HepG2 (cell line): ENCODE results near the gene AHCYL2. TPM values are rescaled to one million over a fixed set of nuclear protein-coding genes. Genes with fewer than 3 reads are reported as not detected.

ENCODE experiments used
- AKAP8 ChIP-seq: sonication (generic); formaldehyde crosslinking; IDR thresholded peaks from 2 replicates; pipeline ENCODE4 v1.5.1; 2020; ENCODE audit warnings: mild to moderate bottlenecking, missing genetic modification reagents
- ARNT2 ChIP-seq: sonication (generic); formaldehyde crosslinking; IDR thresholded peaks from 2 replicates; pipeline ENCODE4 v1.8.0; 2022; ENCODE audit warnings: mild to moderate bottlenecking, low read depth, missing genetic modification reagents, moderate library complexity
- DMAP1 ChIP-seq: IDR thresholded peaks from 2 replicates; pipeline ENCODE4 v1.6.1; 2016
- ELF4 ChIP-seq: sonication (generic); formaldehyde crosslinking; IDR thresholded peaks from 2 replicates; pipeline ENCODE4 v1.5.0; 2020; ENCODE audit warnings: missing genetic modification reagents, mild to moderate bottlenecking, moderate library complexity, borderline replicate concordance
- ETS1 ChIP-seq: sonication (generic); formaldehyde crosslinking; IDR thresholded peaks from 2 replicates; pipeline ENCODE4 v1.4.0; 2020; ENCODE audit warnings: missing genetic modification reagents
- GFI1 ChIP-seq: sonication (generic); formaldehyde crosslinking; IDR thresholded peaks from 2 replicates; pipeline ENCODE4 v1.5.0; 2020; ENCODE audit warnings: missing genetic modification reagents, mild to moderate bottlenecking, borderline replicate concordance
- HDAC6 ChIP-seq: fragments of 200-600 bp; sonication (generic); IDR thresholded peaks from 2 replicates; pipeline ENCODE4 v1.7.0; 2017; ENCODE audit warnings: mild to moderate bottlenecking, antibody characterized with exemption, low read length, low read depth
- JUND ChIP-seq: sonication (generic); formaldehyde crosslinking; IDR thresholded peaks from 2 replicates; pipeline ENCODE4 v1.8.0; 2022; ENCODE audit warnings: mild to moderate bottlenecking, missing genetic modification reagents
- KDM3A ChIP-seq: IDR thresholded peaks from 2 replicates; pipeline ENCODE4 v1.6.1; 2018; ENCODE audit warnings: low read depth, missing compliant biosample characterization
- KLF9 ChIP-seq: IDR thresholded peaks from 2 replicates; pipeline ENCODE4 v1.6.1; 2016; ENCODE audit warnings: low read depth
- MED1 ChIP-seq: sonication (generic); formaldehyde crosslinking; IDR thresholded peaks from 2 replicates; pipeline ENCODE4 v1.4.0; 2020; ENCODE audit warnings: missing genetic modification reagents
- NCOA1 ChIP-seq: sonication (generic); formaldehyde crosslinking; IDR thresholded peaks from 2 replicates; pipeline ENCODE4 v1.9.0; 2021; ENCODE audit warnings: missing genetic modification reagents
- PAXIP1 ChIP-seq: sonication (generic); formaldehyde crosslinking; conservative IDR thresholded peaks from 2 replicates; pipeline ENCODE4 v1.4.0; 2020; ENCODE audit warnings: mild to moderate bottlenecking, missing genetic modification reagents, moderate library complexity
- PITX1 ChIP-seq: sonication (generic); formaldehyde crosslinking; IDR thresholded peaks from 2 replicates; pipeline ENCODE4 v1.5.1; 2020; ENCODE audit warnings: mild to moderate bottlenecking, missing genetic modification reagents
- RBM22 ChIP-seq: fragments of 200-400 bp; formaldehyde crosslinking; optimal IDR thresholded peaks from 2 replicates; pipeline ENCODE3; 2017; ENCODE audit warnings: mild to moderate bottlenecking, low read length, moderate library complexity
- RELA ChIP-seq: sonication (generic); formaldehyde crosslinking; IDR thresholded peaks from 2 replicates; pipeline ENCODE4 v1.4.0; 2020; ENCODE audit warnings: missing genetic modification reagents
- SALL2 ChIP-seq: sonication (generic); formaldehyde crosslinking; IDR thresholded peaks from 2 replicates; pipeline ENCODE4 v1.8.1; 2023; ENCODE audit warnings: mild to moderate bottlenecking, missing genetic modification reagents, inconsistent platforms
- SETDB1 ChIP-seq: sonication (generic); formaldehyde crosslinking; IDR thresholded peaks from 2 replicates; pipeline ENCODE4 v1.5.1; 2020; ENCODE audit warnings: missing genetic modification reagents, mild to moderate bottlenecking, borderline replicate concordance
- SIN3A ChIP-seq: IDR thresholded peaks from 2 replicates; pipeline ENCODE4 v1.6.1; 2011; ENCODE audit warnings: low read depth, mild to moderate bottlenecking, control low read depth, low read length, borderline replicate concordance
- SSRP1 ChIP-seq: IDR thresholded peaks from 2 replicates; pipeline ENCODE4 v1.6.1; 2016; ENCODE audit warnings: control low read depth
- TOPORS ChIP-seq: sonication (generic); formaldehyde crosslinking; IDR thresholded peaks from 2 replicates; pipeline ENCODE4 v1.8.0; 2023; ENCODE audit warnings: mild to moderate bottlenecking, missing genetic modification reagents
- ZFP62 ChIP-seq: sonication (generic); formaldehyde crosslinking; IDR thresholded peaks from 2 replicates; pipeline ENCODE4 v1.4.0; 2020; ENCODE audit warnings: missing genetic modification reagents
- ZIK1 ChIP-seq: sonication (generic); formaldehyde crosslinking; IDR thresholded peaks from 2 replicates; pipeline ENCODE4 v1.5.0; 2020; ENCODE audit warnings: mild to moderate bottlenecking, low read depth, missing genetic modification reagents, borderline replicate concordance
- ZKSCAN8 ChIP-seq: IDR thresholded peaks from 2 replicates; pipeline ENCODE4 v1.6.1; 2016; ENCODE audit warnings: borderline replicate concordance, missing genetic modification reagents, missing compliant biosample characterization
- ZNF510 ChIP-seq: sonication (generic); formaldehyde crosslinking; IDR thresholded peaks from 2 replicates; pipeline ENCODE4 v1.4.0; 2020; ENCODE audit warnings: low read depth, mild to moderate bottlenecking, missing genetic modification reagents
- ZNF792 ChIP-seq: IDR thresholded peaks from 2 replicates; pipeline ENCODE4 v1.6.1; 2016
- ZSCAN22 ChIP-seq: sonication (generic); formaldehyde crosslinking; IDR thresholded peaks from 2 replicates; pipeline ENCODE4 v1.4.0; 2020; ENCODE audit warnings: mild to moderate bottlenecking, missing genetic modification reagents
- ZSCAN25 ChIP-seq: sonication (generic); formaldehyde crosslinking; IDR thresholded peaks from 2 replicates; pipeline ENCODE4 v1.8.0; 2022; ENCODE audit warnings: mild to moderate bottlenecking, missing genetic modification reagents
- polyA plus RNA-seq, 8 experiments: library from polyadenylated mRNA; depleted of rRNA in 3 of 8; stranded (reverse) in 7 of 8; unstranded in 1 of 8; fragments of >200 nt; fragmentation: Illumina TruSeq in 4 of 8; extraction: Trizol in 4 of 8; gene quantifications; 2 replicates each; pipeline versions ENCODE4 v1.2.1 to v1.2.3, GENCODE V29; 2011 to 2016; ENCODE audit warnings: low read depth in 4 of 8, missing spikeins in 1 of 8, mixed read lengths in 1 of 8; ENCODE audit not compliant: insufficient read depth in 1 of 8
- total RNA-seq, 5 experiments: library from RNA; depleted of rRNA; stranded (reverse); fragments of >200 nt; fragmentation: Illumina TruSeq; extraction: Trizol; gene quantifications; 2 replicates each; pipeline ENCODE4 v1.2.3, GENCODE V29; 2016; ENCODE audit warnings: low read depth in 1 of 5
- TF ChIP-seq, protein P1 (sequence below): sonication (generic); formaldehyde crosslinking; IDR thresholded peaks from 2 replicates; pipeline ENCODE4 v1.8.0; 2023; ENCODE audit warnings: mild to moderate bottlenecking, missing genetic modification reagents

The AHCYL2 gene
- total and polyA plus RNA-seq, 2 of the 13 experiments (the other 11 are each of a cell fraction or from before 2014, with no cell fraction given), result 9.5 to 14.7 TPM

- TF ChIP-seq RELA (CRISPR knock-in tag), result no peak
- no peak for TF ChIP-seq AKAP8 (CRISPR knock-in tag)
- TF ChIP-seq ZFP62 (CRISPR knock-in tag), result no peak
- TF ChIP-seq MED1, result no peak
- TF ChIP-seq GFI1 (CRISPR knock-in tag), result no peak
- TF ChIP-seq KDM3A (CRISPR knock-in tag), result no peak
- TF ChIP-seq ZNF792, result no peak
- TF ChIP-seq SETDB1, result no peak
- no peak for TF ChIP-seq TOPORS (CRISPR knock-in tag)
- no peak for TF ChIP-seq ZNF510
- no peak for TF ChIP-seq SALL2 (CRISPR knock-in tag)
- no peak for TF ChIP-seq NCOA1 (CRISPR knock-in tag)
- TF ChIP-seq ZIK1 (CRISPR knock-in tag), result no peak
- no peak for TF ChIP-seq KLF9 (CRISPR knock-in tag)
- TF ChIP-seq ZSCAN22, result no peak
- TF ChIP-seq ARNT2 (CRISPR knock-in tag), result no peak; the same call in 1 of the 2 replicates
- no peak for TF ChIP-seq JUND (CRISPR knock-in tag)
- TF ChIP-seq HDAC6, result no peak
- no peak for TF ChIP-seq RBM22
- no peak for TF ChIP-seq ELF4 (CRISPR knock-in tag)
- TF ChIP-seq ZKSCAN8 (CRISPR knock-in tag), result no peak
- TF ChIP-seq ZSCAN25 (CRISPR knock-in tag), result no peak
- TF ChIP-seq DMAP1 (CRISPR knock-in tag), result peak; percentile 10; the same call in 1 of the 2 replicates
- no peak for TF ChIP-seq ETS1 (CRISPR knock-in tag)
- TF ChIP-seq PITX1 (CRISPR knock-in tag), result no peak
- TF ChIP-seq PAXIP1 (CRISPR knock-in tag), result no peak
- TF ChIP-seq SIN3A, result no peak
- no peak for TF ChIP-seq SSRP1 (CRISPR knock-in tag)
- TF ChIP-seq, protein P1, sequence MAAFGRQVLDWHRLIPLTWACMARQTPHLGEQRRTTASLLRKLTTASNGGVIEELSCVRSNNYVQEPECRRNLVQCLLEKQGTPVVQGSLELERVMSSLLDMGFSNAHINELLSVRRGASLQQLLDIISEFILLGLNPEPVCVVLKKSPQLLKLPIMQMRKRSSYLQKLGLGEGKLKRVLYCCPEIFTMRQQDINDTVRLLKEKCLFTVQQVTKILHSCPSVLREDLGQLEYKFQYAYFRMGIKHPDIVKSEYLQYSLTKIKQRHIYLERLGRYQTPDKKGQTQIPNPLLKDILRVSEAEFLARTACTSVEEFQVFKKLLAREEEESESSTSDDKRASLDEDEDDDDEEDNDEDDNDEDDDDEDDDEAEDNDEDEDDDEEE (CRISPR knock-in tag), result no peak
These were observed 35.8 kb upstream of the AHCYL2 start (continued) for GRCh38 chr7:129188892-129189660.
